Urinary bladder (tissue), 4 donors: ENCODE data around the gene ZCRB1. TPM values are rescaled to one million over a fixed set of nuclear protein-coding genes. Genes with fewer than 3 reads are reported as not detected.
A peak's percentile ranks its signal among the peaks of the same experiment; 100 is the strongest.

ENCODE experiments used
- DNase-seq: peaks from one replicate; pipeline ENCODE4 v3.0.0-alpha.2; 2015; ENCODE audit errors: extremely low spot score
- H3K27ac ChIP-seq: one replicate; pipeline ENCODE4 v1.5.1; 2013; ENCODE audit warnings: low read depth, mild to moderate bottlenecking, moderate library complexity
- H3K36me3 ChIP-seq: one replicate; pipeline ENCODE4 v1.6.1; 2013; ENCODE audit warnings: mild to moderate bottlenecking, moderate library complexity; ENCODE audit not compliant: insufficient read depth
- H3K4me1 ChIP-seq: one replicate; pipeline ENCODE4 v1.6.1; 2013; ENCODE audit warnings: mild to moderate bottlenecking, moderate library complexity; ENCODE audit not compliant: insufficient read depth
- H3K4me3 ChIP-seq: one replicate; pipeline ENCODE4 v1.5.1; 2013; ENCODE audit warnings: low read depth, low read length
- WGBS: extraction: QIAGEN DNeasy Blood & Tissue Kit; methylation state at CpG from one replicate; pipeline ENCODE4 v1.1.7; 2013; 5-methylcytosine and 5-hydroxymethylcytosine counted together
- polyA plus RNA-seq: library from polyadenylated mRNA; stranded (reverse); fragments of 200-250 nt; gene quantifications from one replicate; pipeline ENCODE4 v1.2.3, GENCODE V29; 2013
- small RNA-seq: library from RNA; depleted of rRNA; stranded (forward); fragments of <200 nt; gene quantifications from one replicate; pipeline ENCODE3, GENCODE V24; 2014
- total RNA-seq: library from RNA; depleted of rRNA; stranded (reverse); fragments of >200 nt; gene quantifications from one replicate; pipeline ENCODE4 v1.2.3, GENCODE V29; 2014
- donor health status: healthy with polysubstance abuse.
- donor health status: healthy.

Gene ZCRB1
- total and polyA plus RNA-seq, 2 donors: 27.7 to 41.6 TPM

GRCh38 chr12:42281844-42282243 is 44.0 kb downstream of the ZCRB1 start:
- Histone ChIP-seq H3K4me3 (no peak overlapping the region), H3K36me3 (no peaks in the 10 kb centered on the region), H3K4me1 (no peaks in the 10 kb centered on the region), H3K27ac (no peak overlapping the region)
- 71% methylated on average over 3 of the region's 3 CpGs for WGBS
- no peak for DNase-seq

DNA sequence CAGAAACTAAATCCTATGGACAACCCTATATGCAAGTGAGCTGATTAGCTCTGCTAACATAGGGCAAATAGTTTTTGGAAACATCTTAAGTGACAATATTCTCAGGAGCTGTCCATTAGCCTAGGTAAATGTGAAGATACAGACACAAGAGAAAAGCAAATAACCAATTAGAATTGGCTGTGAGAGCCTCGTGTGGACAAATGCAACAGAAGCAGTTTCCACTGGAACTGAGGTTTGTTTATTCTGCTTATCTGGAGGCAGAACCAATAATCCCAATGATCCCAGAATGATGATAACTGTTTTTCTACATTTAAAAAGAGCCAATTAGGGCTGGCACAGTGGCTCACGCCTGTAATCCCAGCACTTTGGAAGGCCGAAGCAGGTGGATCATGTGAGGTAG is 44.6 kb downstream of the ZCRB1 start:
- Histone ChIP-seq H3K4me3 (no peak overlapping the region), H3K27ac (no peak overlapping the region), H3K4me1 (no peaks in the 10 kb centered on the region), H3K36me3 (no peaks in the 10 kb centered on the region)
- WGBS: 35% methylated on average over 3 of the region's 3 CpGs
- no peak for DNase-seq

- no peaks in the 10 kb centered on the region for H3K4me1 ChIP-seq
- H3K27ac ChIP-seq: no peak overlapping the region
Measured at GRCh38 chr12:42278128-42278510, 47.8 kb downstream of the ZCRB1 start.

DNA sequence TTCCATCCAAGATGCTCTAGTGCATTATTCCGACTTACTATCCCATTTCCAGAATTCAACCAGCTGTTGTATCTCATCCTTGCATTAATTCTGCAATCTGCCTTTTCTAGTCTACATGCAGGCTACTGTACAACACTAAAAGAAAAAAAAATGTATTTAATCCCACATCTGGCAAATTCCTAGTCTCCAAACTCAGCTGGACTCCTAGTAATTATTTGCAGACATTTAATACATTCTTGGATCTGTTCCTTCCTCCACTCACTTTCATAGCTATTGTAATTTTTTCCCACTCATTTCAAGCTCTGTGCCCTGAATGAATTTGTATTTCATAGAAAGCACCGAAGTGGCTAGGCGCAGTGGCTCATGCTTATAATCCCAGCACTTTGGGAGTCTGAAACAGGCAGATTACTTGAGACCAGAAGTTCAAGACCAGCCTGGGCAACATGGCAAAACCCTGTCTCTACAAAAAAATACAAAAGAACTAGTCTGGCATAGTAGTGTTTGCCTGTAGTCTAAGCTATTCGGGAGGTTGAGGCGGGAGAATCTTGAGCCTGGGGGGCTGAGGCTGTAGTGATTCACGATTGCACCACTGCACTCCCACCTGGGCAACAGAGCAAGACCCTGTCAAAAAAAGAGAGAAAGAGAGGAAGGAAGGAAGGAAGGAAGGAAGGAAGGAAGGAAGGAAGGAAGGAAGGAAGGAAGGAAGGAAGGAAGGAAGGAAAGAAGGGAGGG is 48.3 kb downstream of the ZCRB1 start:
- 66% methylated on average over 6 of the region's 6 CpGs for WGBS
- H3K4me1 ChIP-seq: no peaks in the 10 kb centered on the region
- H3K27ac ChIP-seq: no peak overlapping the region
- H3K36me3 ChIP-seq: no peaks in the 10 kb centered on the region
- DNase-seq: peak; percentile 18
- H3K4me3 ChIP-seq: no peak overlapping the region

More at GRCh38 chr12:42278128-42278510, 47.8 kb downstream of the ZCRB1 start:
- no peak overlapping the region for H3K4me3 ChIP-seq
- no peaks in the 10 kb centered on the region for H3K36me3 ChIP-seq
- no peak for DNase-seq

GRCh38 chr12:42275499-42275898 is 50.4 kb downstream of the ZCRB1 start:
- no peak overlapping the region for H3K4me3 ChIP-seq
- WGBS: 94% methylated on average over 4 of the region's 4 CpGs
- DNase-seq: no peak
- H3K27ac ChIP-seq: no peak overlapping the region
- no peaks in the 10 kb centered on the region for H3K36me3 ChIP-seq
- no peaks in the 10 kb centered on the region for H3K4me1 ChIP-seq

DNA sequence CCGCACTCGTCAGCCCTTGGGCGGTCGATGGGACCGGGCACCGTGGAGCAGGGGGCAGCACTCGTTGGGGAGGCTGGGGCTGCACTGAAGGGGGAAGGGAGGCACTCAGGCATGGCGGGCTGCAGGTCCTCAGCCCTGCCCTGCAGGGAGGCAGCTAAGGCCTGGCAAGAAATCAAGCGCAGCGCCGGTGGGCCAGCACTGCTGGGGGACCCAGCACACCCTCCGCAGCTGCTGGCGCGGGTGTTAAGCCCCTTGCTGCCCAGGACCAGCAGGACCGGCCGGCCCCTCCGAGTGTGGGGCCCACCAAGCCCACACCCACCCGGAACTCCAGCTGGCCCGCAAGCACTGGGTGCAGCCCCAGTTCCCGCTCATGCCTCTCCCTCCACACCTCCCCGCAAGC is 52.2 kb downstream of the ZCRB1 start:
- 98% methylated on average over 21 of the region's 21 CpGs for WGBS
- Histone ChIP-seq H3K36me3 (no peaks in the 10 kb centered on the region), H3K4me3 (no peak overlapping the region), H3K4me1 (no peaks in the 10 kb centered on the region), H3K27ac (no peak overlapping the region)
- no peak for DNase-seq

GRCh38 chr12:42270596-42270995 is 55.3 kb downstream of the ZCRB1 start:
- Histone ChIP-seq H3K36me3 (no peaks in the 10 kb centered on the region), H3K4me1 (no peaks in the 10 kb centered on the region), H3K4me3 (no peak overlapping the region), H3K27ac (no peak overlapping the region)
- WGBS: 55% methylated on average over 4 of the region's 4 CpGs
- no peak for DNase-seq

GRCh38 chr12:42267413-42268190 is 58.3 kb downstream of the ZCRB1 start:
- Histone ChIP-seq H3K36me3 (no peaks in the 10 kb centered on the region), H3K4me1 (no peaks in the 10 kb centered on the region), H3K4me3 (no peak overlapping the region), H3K27ac (no peak overlapping the region)
- no peak for DNase-seq
- 84% methylated on average over 15 of the region's 15 CpGs for WGBS

- WGBS: 94% methylated on average over 17 of the region's 17 CpGs
- no peak overlapping the region for H3K4me3 ChIP-seq
- no peak for DNase-seq
- H3K4me1 ChIP-seq: no peaks in the 10 kb centered on the region
- no peaks in the 10 kb centered on the region for H3K36me3 ChIP-seq
- no peak overlapping the region for H3K27ac ChIP-seq
Measured at GRCh38 chr12:42266579-42267230, 59.2 kb downstream of the ZCRB1 start.

DNA sequence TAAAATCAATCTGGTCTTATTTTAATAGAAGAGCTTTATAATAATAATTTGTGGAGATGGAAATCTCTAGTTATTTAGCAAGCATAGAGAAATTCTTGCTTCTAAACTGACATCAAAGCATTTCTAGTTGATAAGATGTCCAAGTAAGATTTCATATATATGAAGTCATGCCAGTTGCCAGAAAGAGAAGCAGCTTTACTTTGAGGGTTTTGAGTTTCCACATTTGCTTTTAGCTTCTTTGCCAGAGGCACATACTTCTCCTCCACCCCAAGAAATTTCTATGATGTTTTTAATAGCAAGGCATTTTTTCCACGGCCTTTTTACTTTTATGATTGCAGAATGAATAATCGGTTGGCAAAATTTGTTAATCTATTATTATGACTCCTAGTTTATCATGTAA is 63.6 kb downstream of the ZCRB1 start:
- no peak for DNase-seq
- Histone ChIP-seq H3K27ac (no peak overlapping the region), H3K4me1 (no peaks in the 10 kb centered on the region), H3K4me3 (no peak overlapping the region), H3K36me3 (no peaks in the 10 kb centered on the region)
- 58% methylated on average over 2 of the region's 2 CpGs for WGBS

Small RNA genes within 50 kb of the gene (small RNA-seq; reads per million reads assigned to genes)
- gene MIR7851 (not detected), gene RF00090 (not detected)

Other genes starting within 250 kb of the ZCRB1 start
- gene GXYLT1, start 181.2 kb downstream of the ZCRB1 start, total RNA-seq: 39.2 TPM
- 3.6 TPM for gene GXYLT1, start 181.2 kb downstream of the ZCRB1 start, polyA plus RNA-seq
- gene YAF2, start 87.8 kb downstream of the ZCRB1 start, total RNA-seq: 40.8 TPM
- 13.7 TPM for gene YAF2, start 87.8 kb downstream of the ZCRB1 start, polyA plus RNA-seq
- 104 TPM for gene PPHLN1, start 73 bp upstream of the ZCRB1 start, total RNA-seq
- gene PPHLN1, start 73 bp upstream of the ZCRB1 start, polyA plus RNA-seq: 39.6 TPM